ENCODE measurements around the gene LACTB. TPM values are rescaled to one million over a fixed set of nuclear protein-coding genes. Genes with fewer than 3 reads are reported as not detected.

LACTB gene
- total and polyA plus RNA-seq, 2 experiments from 2014 or later = 15.2 to 20.9 TPM

- Histone ChIP-seq H3K27me3 (ENCODE audit: insufficient read depth) (no peaks in the 10 kb centered on the region), H3F3A (replicated peaks; ENCODE audit: low read depth) (peaks cover 3% of the 10 kb centered on the region; the same call in 1 of the 2 replicates), H3K4me2 (no peak overlapping the region), H3K4me1 (ENCODE audit: insufficient read depth) (no peaks in the 10 kb centered on the region), H4K20me1 (replicated peaks; ENCODE audit: insufficient read depth) (no peaks in the 10 kb centered on the region), H3K79me2 (replicated peaks; ENCODE audit: insufficient read depth) (peaks cover 23% of the 10 kb centered on the region), H3K36me3 (ENCODE audit: insufficient read depth) (peaks cover 28% of the 10 kb centered on the region), H3K27ac (ENCODE audit: low read depth) (no peak overlapping the region), H3K9me2 (ENCODE audit: insufficient read depth) (no peaks in the 10 kb centered on the region), H2AFZ (no peak overlapping the region), H3K4me3 (no peak overlapping the region)
- ATAC-seq = no peak
- Mint-ChIP-seq H3K4me3 (no peak overlapping the region), H3K27me3 (ENCODE audit: insufficient read depth, low read depth, poor library complexity) (peaks cover 3% of the 10 kb centered on the region), H3K36me3 (ENCODE audit: low read depth) (peaks cover 39% of the 10 kb centered on the region; the same call in 2 of the 3 replicates), H3K9me3 (no peaks in the 10 kb centered on the region), H3K4me1 (peaks cover 6% of the 10 kb centered on the region), H3K27ac (no peak overlapping the region)
- TF ChIP-seq, protein P1, sequence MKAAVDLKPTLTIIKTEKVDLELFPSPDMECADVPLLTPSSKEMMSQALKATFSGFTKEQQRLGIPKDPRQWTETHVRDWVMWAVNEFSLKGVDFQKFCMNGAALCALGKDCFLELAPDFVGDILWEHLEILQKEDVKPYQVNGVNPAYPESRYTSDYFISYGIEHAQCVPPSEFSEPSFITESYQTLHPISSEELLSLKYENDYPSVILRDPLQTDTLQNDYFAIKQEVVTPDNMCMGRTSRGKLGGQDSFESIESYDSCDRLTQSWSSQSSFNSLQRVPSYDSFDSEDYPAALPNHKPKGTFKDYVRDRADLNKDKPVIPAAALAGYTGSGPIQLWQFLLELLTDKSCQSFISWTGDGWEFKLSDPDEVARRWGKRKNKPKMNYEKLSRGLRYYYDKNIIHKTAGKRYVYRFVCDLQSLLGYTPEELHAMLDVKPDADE (IDR thresholded peaks at IDR 0.05) = no peak
- TF ChIP-seq ZNF114 (CRISPR knock-in tag; IDR thresholded peaks at IDR 0.05) = no peak
- no peak for TF ChIP-seq CREB1 (CRISPR knock-in tag; IDR thresholded peaks at IDR 0.05; ENCODE audit: low read depth)
- TF ChIP-seq EZH2phosphoT487 (IDR thresholded peaks at IDR 0.05; ENCODE audit: unreplicated experiment) = no peak
- TF ChIP-seq REST (IDR thresholded peaks at IDR 0.05; ENCODE audit: unreplicated experiment) = no peak
- TF ChIP-seq ZNF331 (CRISPR knock-in tag; IDR thresholded peaks at IDR 0.05; ENCODE audit: low read depth) = no peak
- no peak for TF ChIP-seq NANOG (IDR thresholded peaks at IDR 0.05; ENCODE audit: borderline replicate concordance)
- TF ChIP-seq ZNF462 (CRISPR knock-in tag; IDR thresholded peaks at IDR 0.05) = no peak
- TF ChIP-seq CTCF (conservative IDR thresholded peaks at IDR 0.05; ENCODE audit: low read depth in 2 of 2) = no peak
- TF ChIP-seq EZH2 (IDR thresholded peaks at IDR 0.05; ENCODE audit: low read depth, unreplicated experiment) = no peak
- TF ChIP-seq JUNB (IDR thresholded peaks at IDR 0.05; ENCODE audit: unreplicated experiment) = no peak
- TF ChIP-seq POLR2AphosphoS5 (IDR thresholded peaks at IDR 0.05; ENCODE audit: low read depth) = no peak
- no peak for TF ChIP-seq STAT1 (IDR thresholded peaks at IDR 0.05; ENCODE audit: unreplicated experiment)
- no peak for DNase-seq (ENCODE audit: low spot score)
Measured at GRCh38 chr15:63151665-63152064, 30.0 kb downstream of the LACTB start.

All from GM23338 (cell line).